Mesodermal cell (in vitro differentiated cells): ENCODE data around the gene ITSN1.
"Not testable (repeated sequence)": the region's sequence is repeated elsewhere in the genome, so short reads cannot be mapped to it uniquely, and the experiment has no call there.

Experiments
- H3K27ac ChIP-seq: 2 replicates; pipeline ENCODE4 v1.7.0; 2013; ENCODE audit warnings: mild to moderate bottlenecking, low read depth, low read length, moderate library complexity; ENCODE audit not compliant: severe bottlenecking
- H3K36me3 ChIP-seq: 2 replicates; pipeline ENCODE4 v1.7.1; 2013; ENCODE audit warnings: mild to moderate bottlenecking, low read length, moderate library complexity; ENCODE audit not compliant: control insufficient read depth, insufficient read depth
- H3K4me1 ChIP-seq: one replicate; pipeline ENCODE4 v1.7.1; 2013; ENCODE audit warnings: mild to moderate bottlenecking, low read length; ENCODE audit not compliant: insufficient read depth, control insufficient read depth, poor library complexity, severe bottlenecking
- H3K4me3 ChIP-seq: 2 replicates; pipeline ENCODE4 v1.7.0; 2013; ENCODE audit warnings: low read length, control low read depth, mild to moderate bottlenecking; ENCODE audit not compliant: insufficient read depth, poor library complexity, severe bottlenecking; ENCODE audit errors: extremely low read depth
- H3K9me3 ChIP-seq: 2 replicates; pipeline ENCODE4 v1.7.1; 2013; ENCODE audit warnings: mild to moderate bottlenecking, low read length, moderate library complexity; ENCODE audit not compliant: control insufficient read depth
- WGBS, 2 experiments: methylation state at CpG; one replicate each; pipeline ENCODE4 v1.1.5; 2013; ENCODE audit warnings: missing lambda C conversion rate in 2 of 2; ENCODE audit not compliant: insufficient coverage in 2 of 2; 5-methylcytosine and 5-hydroxymethylcytosine counted together

The ITSN1 gene

GRCh38 chr21:33663241-33663640 lies 20.9 kb downstream of the ITSN1 start:
- 87 to 100% methylated on average over 1 to 2 of the region's 2 CpGs for WGBS, 2 experiments
- Histone ChIP-seq H3K4me3 (no peak overlapping the region), H3K36me3 (peaks cover 5% of the 10 kb centered on the region), H3K27ac (no peak overlapping the region), H3K4me1 (peaks cover 25% of the 10 kb centered on the region), H3K9me3 (peaks cover 3% of the 10 kb centered on the region)

GRCh38 chr21:33664135-33664534 lies 21.8 kb downstream of the ITSN1 start:
- Histone ChIP-seq H3K4me3 (no peak overlapping the region), H3K27ac (no peak overlapping the region), H3K4me1 (peaks cover 16% of the 10 kb centered on the region), H3K9me3 (peaks cover 3% of the 10 kb centered on the region), H3K36me3 (peaks cover 5% of the 10 kb centered on the region)
- WGBS, 2 experiments: 90 to 92% methylated on average over 1 to 2 of the region's 3 CpGs

DNA sequence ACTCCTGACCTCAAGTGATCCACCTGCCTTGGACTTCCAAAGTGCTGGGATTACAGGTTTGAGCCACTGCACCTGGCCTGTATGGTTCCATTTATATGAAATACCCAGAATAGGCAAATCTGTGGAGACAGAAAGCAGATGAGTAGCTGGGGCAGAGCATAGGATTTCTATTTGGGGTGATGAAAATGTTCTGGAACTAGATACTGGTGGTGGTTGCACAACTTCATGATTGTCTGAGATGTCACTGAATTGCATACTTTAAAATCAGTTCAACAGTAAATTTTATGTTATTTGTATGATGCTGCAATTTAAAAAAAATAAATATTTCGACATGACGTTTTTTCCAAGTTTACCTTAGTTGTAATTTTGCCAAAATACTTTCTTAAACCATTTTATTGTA lies 23.9 kb downstream of the ITSN1 start:
- H3K36me3 ChIP-seq: peaks cover under 1% of the 10 kb centered on the region
- H3K4me3 ChIP-seq: no peak overlapping the region
- H3K27ac ChIP-seq: no peak overlapping the region
- peaks cover 3% of the 10 kb centered on the region for H3K9me3 ChIP-seq
- no CpG with 5 or more reads among the region's 2 CpGs for WGBS, 2 experiments
- peaks cover 26% of the 10 kb centered on the region for H3K4me1 ChIP-seq

DNA sequence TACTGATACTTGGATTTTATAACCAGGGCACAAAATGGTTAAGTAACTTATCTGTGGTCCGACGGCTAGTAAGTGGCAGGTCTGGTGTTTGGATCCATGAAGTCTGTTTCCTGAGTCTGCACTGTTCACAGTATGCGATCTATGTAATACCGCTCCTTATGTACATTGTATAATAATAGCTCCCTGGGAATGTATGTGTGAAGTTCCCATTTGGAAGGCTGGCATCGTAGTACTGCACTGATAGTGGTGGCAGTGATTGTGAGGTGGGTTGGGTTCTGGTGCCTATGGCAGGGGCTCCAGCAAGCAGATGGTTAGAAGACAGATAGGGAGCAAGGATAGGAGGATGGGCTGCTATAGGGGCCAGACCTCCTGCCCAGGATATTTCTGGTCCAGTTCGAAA lies 25.3 kb downstream of the ITSN1 start:
- WGBS, 2 experiments: 88 to 97% methylated on average over 5 to 6 of the region's 6 CpGs
- peaks cover 26% of the 10 kb centered on the region for H3K4me1 ChIP-seq
- no peaks in the 10 kb centered on the region for H3K9me3 ChIP-seq
- H3K36me3 ChIP-seq: peaks cover 3% of the 10 kb centered on the region
- no peak overlapping the region for H3K27ac ChIP-seq
- no peak overlapping the region for H3K4me3 ChIP-seq

DNA sequence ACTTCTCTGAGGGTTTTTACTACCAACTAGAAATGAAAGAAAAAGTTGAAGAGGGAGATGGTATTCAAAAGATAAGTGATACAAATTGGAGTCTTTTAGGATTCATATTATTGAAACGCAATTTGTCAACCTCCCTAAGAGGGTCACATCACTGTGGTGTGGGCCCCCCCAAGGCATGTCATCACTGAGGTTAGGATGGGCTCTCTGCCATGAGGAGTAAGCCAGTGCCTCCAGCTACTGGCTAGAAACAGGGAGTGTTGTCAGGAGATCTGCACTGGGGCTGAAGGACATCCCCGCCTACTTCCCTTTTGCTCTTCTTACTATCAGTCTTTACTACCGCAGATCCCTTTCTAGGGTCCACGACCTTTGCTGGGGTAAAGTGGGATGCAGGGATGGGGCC lies 25.9 kb downstream of the ITSN1 start:
- Histone ChIP-seq H3K36me3 (peaks cover 3% of the 10 kb centered on the region), H3K27ac (no peak overlapping the region), H3K4me3 (no peak overlapping the region), H3K9me3 (no peaks in the 10 kb centered on the region), H3K4me1 (peaks cover 26% of the 10 kb centered on the region)
- 100% methylated on average over 1 of the region's 4 CpGs for WGBS, 2 experiments

DNA sequence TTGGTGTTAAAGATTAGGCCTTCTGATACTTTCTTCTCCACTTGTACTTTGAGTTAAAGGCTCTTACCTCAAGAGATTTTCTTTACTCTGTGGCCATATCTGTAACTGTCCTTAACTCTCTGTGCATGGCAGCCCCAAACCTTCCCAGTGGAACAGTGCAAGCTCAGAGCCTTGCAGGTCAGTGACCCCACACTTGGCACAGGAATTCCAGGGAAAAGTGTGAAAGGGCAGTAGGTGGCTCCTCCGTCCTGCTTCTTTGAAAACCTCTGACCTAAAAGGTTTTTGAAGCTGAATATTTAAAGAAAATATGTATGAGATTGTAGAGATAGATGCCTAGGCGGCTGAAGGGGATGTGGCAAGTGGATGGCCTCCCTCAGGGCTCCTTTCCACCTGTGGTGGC lies 26.3 kb downstream of the ITSN1 start:
- WGBS, 2 experiments: 90 to 100% methylated on average over 1 to 2 of the region's 2 CpGs
- Histone ChIP-seq H3K9me3 (no peaks in the 10 kb centered on the region), H3K4me1 (peaks cover 26% of the 10 kb centered on the region), H3K36me3 (peaks cover 3% of the 10 kb centered on the region), H3K27ac (no peak overlapping the region), H3K4me3 (no peak overlapping the region)

GRCh38 chr21:33670076-33670978 lies 28.0 kb downstream of the ITSN1 start:
- Histone ChIP-seq H3K36me3 (peaks cover 3% of the 10 kb centered on the region), H3K4me3 (no peak overlapping the region), H3K27ac (no peak overlapping the region), H3K4me1 (peaks cover 26% of the 10 kb centered on the region), H3K9me3 (no peaks in the 10 kb centered on the region)
- 92 to 100% methylated on average over 2 of the region's 6 CpGs for WGBS, 2 experiments

DNA sequence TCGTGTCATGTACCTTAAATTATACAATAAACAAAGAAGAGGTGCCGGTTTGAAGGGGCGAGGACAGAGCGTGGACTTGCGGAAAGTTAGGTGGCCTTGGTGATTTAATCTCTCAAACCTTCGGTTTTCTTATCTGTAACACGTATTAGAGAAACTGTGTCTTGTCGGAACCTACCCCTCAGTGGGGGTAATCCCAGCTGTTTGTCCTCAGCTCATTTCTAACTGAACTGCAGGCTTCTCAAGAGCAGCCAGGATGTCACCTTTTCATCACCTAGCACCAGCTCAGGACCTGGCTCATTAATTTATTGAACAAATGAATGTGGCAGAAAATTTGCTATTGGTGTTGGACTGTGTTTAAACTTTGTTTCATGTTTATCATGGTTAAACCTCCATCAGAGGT lies 31.2 kb downstream of the ITSN1 start:
- peaks cover 7% of the 10 kb centered on the region for H3K36me3 ChIP-seq
- H3K9me3 ChIP-seq: no peaks in the 10 kb centered on the region
- no peak overlapping the region for H3K4me3 ChIP-seq
- WGBS, 2 experiments: 82 to 88% methylated on average over 7 of the region's 8 CpGs
- no peak overlapping the region for H3K27ac ChIP-seq
- H3K4me1 ChIP-seq: peaks cover 12% of the 10 kb centered on the region

GRCh38 chr21:33674226-33674625 lies 31.9 kb downstream of the ITSN1 start:
- Histone ChIP-seq H3K4me1 (peaks cover 12% of the 10 kb centered on the region), H3K9me3 (no peaks in the 10 kb centered on the region), H3K4me3 (no peak overlapping the region), H3K36me3 (peaks cover 7% of the 10 kb centered on the region), H3K27ac (no peak overlapping the region)
- 88 to 100% methylated on average over 1 of the region's 1 CpG for WGBS, 2 experiments

DNA sequence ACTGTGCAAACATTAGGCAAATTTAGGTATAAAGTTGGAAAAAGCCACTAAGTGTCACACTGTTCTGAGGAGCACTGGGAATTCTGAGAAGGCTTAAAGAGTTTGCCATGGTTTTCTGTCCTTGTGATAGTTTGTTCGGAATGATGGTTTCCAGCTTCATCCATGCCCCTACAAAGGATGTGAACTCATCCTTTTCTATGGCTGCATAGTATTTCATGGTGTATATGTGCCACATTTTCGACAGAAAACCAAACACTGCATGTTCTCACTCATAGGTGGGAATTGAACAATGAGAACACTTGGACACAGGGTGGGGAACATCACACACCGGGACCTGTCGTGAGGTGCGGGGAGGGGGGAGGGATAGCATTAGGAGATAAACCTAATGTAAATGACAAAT lies 34.4 kb downstream of the ITSN1 start:
- not testable (repeated sequence) for H3K9me3 ChIP-seq, H3K4me3 ChIP-seq, H3K4me1 ChIP-seq, H3K27ac ChIP-seq, H3K36me3 ChIP-seq
- 80 to 100% methylated on average over 1 of the region's 5 CpGs for WGBS, 2 experiments

- WGBS, 2 experiments: 90 to 95% methylated on average over 8 of the region's 9 CpGs
- no peaks in the 10 kb centered on the region for H3K9me3 ChIP-seq
- H3K4me1 ChIP-seq: peaks cover under 1% of the 10 kb centered on the region
- H3K4me3 ChIP-seq: no peak overlapping the region
- H3K36me3 ChIP-seq: peaks cover 5% of the 10 kb centered on the region
- H3K27ac ChIP-seq: no peak overlapping the region
Measured at GRCh38 chr21:33677450-33677849, 35.1 kb downstream of the ITSN1 start.
